Activated CD8-positive, alpha-beta memory T cell treated with anti-CD3 and anti-CD28 coated beads, Interleukin-2, amount 50 U/mL, for 48 hours (primary cell): ENCODE data around the gene TMEM129.
"Not testable (repeated sequence)": the region's sequence is repeated elsewhere in the genome, so short reads cannot be mapped to it uniquely, and the experiment has no call there.

Experiments
- DNase-seq: peaks from one replicate; pipeline ENCODE4 v3.0.0-alpha.2; 2020

Gene TMEM129

DNA sequence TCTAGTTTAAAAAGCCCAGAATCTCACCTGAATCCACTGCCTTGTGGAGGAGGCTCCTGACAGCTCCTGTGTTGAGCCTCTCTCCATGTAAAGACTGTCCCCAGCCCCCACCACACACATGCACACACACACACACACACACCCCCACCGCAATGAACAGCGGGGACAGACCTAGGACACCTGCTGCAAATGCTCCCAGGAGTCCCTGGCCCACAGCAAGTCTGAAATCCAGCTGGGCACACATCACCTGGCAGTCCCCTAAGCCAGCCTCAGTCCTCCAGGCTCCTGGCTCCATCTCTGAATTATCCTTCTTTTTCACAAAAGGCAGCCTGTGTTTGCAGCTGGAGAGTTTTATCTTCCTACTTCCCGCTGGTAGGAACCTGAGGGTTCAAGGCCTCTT, 30.4 kb downstream of the TMEM129 start:
- DNase-seq, result no peak

GRCh38 chr4:1686440-1687036, 34.6 kb downstream of the TMEM129 start:
- DNase-seq, result no peak

DNA sequence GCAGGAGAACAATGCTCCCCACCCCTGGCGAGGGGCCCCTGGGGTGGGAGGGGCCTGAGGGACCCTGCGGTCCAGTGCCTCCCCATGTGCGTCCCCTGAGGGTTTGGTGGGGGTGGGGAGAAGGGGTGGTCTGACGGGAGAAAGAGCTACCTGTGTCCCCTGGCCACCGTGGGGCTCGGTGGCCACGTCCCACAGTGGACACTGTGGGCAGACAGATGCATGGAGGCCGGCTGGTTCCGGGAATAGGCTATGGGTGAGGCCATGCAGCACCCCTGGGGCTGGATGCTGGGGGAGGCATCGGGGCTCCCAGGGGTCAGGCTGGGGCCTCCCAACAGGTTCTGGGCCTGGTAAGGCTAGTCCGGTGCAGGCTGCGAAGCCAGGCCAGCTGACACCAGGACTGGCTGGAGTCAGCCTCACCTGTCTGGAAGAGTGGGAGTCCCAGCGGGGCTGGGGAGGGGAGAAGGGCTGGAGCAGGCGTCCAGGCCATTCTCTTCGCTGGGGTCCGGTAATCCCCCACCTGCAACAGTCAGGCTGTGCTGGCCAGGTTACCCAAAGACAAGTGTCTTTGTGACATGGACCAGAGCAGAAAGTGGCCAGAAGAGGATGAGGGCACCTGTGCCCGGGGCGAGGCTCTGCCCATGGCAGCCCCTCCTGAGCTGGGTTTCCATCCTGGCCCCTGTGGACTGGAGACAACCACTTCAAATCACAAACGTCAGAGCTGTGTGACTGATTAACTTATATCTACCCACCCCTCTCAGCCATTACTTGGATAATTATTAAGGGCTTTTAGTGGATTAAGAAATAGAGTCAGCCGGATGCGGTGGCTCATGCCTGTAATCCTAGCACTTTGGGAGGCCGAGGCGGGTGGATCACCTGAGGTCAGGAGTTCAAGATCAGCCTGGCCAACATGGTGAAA, 35.6 kb downstream of the TMEM129 start:
- DNase-seq, result no peak

- DNase-seq, result peak; percentile 99
Observed at GRCh38 chr4:1684506-1685234, 36.5 kb downstream of the TMEM129 start.

GRCh38 chr4:1683736-1684505, 37.2 kb downstream of the TMEM129 start, which contains the start of gene FAM53A:
FAM53A (minus strand) TSS chr4:1684313; CDS start chr4:1668741, 15,572 bp downstream.
- peak; percentile 75 for DNase-seq

- DNase-seq, result no peak
Observed at GRCh38 chr4:1683261-1683735, 37.8 kb downstream of the TMEM129 start.

- DNase-seq, result no peak
Observed at GRCh38 chr4:1682860-1683259, 38.3 kb downstream of the TMEM129 start.

DNA sequence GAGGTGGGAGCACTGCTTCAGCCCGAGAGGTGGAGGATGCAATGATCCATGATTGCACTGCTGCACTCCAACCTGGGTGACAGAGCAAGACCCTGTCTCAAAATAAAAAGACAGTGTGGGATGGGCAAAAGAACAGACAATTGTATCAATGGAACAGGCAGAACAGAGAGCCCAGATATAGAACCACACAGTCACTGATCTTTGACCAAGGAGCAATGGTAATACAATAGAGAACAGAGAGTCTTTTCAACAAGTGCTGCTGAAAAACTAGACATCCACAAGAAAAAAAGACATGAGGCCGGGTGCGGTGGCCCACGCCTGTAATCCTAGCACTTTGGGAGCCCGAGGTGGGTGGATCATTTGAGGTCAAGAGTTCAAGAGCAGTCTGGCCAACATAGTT, 42.9 kb downstream of the TMEM129 start:
- no peak for DNase-seq

GRCh38 chr4:1676605-1677525, 44.3 kb downstream of the TMEM129 start:
- no peak for DNase-seq

DNA sequence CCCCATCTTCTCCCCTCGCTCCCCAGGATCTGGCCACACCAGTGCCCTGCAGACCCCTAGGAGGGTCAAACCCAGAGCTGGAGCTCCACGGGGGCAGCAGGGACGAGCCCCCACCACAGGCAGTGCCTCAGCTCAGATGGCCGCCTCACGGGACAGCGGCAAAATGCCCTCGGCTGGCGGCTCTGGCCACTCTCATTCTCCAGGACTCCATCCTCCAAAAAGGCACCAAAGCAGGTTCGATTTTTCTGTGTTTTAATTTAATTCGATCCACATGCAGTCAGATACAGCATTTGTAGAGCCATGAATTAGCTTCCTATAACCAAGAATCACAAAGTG, 45.4 kb downstream of the TMEM129 start:
- no peak for DNase-seq

GRCh38 chr4:1675136-1675801, 45.9 kb downstream of the TMEM129 start:
- DNase-seq, result no peak

DNA sequence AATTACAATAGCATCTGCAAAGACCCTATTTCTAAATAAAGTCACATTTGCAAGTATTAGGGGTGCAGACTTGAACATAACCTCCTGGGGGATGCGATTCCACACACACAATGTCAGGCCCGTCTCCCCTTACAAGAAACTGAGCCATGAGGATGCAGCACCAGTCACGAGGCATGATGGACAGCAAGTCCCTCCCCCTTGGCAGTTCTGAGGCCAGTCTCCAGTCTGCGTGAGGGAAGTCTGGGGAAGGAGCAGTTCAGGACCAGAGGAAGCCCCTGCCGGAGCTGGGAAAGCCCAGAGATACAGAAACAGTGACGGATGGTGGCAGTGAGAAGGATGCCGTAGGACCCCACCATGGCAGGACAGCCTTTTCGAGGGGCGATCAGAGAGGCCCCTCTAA, 46.4 kb downstream of the TMEM129 start:
- DNase-seq, result no peak

- no peak for DNase-seq
Observed at GRCh38 chr4:1673671-1674070, 47.5 kb downstream of the TMEM129 start.

DNA sequence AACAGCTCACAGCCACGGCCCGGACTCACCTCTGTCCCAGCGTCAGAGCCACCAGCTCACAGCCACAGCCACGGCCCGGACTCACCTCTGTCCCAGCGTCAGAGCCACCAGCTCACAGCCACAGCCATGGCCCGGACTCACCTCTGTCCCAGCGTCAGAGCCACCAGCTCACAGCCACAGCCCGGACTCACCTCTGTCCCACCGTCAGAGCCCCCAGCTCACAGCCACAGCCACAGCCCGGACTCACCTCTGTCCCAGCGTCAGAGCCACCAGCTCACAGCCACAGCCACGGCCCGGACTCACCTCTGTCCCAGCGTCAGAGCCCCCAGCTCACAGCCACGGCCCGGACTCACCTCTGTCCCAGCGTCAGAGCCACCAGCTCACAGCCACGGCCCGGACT, 50.1 kb downstream of the TMEM129 start:
- DNase-seq, result not testable (repeated sequence)

DNA sequence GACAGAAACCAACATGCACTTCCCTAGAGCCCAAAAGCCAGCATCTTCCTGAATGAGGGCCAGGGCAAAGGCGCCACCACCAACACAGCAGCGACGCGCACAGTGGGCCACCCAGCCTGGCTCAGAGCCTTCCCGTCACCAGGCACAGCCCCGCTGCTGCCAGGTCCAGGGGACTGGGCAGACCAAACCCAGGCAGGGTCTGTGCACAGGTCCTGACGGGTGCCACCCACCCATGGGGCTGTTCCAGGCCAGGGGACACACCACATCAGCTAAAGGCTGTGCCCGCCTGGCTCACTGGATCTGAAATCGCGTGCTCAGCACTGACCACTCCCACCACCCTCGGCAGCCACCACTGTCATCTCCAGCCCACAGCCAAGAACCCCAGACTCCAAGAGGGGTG, 50.8 kb downstream of the TMEM129 start:
- no peak for DNase-seq

GRCh38 chr4:1669850-1670249, 51.3 kb downstream of the TMEM129 start:
- no peak for DNase-seq

DNA sequence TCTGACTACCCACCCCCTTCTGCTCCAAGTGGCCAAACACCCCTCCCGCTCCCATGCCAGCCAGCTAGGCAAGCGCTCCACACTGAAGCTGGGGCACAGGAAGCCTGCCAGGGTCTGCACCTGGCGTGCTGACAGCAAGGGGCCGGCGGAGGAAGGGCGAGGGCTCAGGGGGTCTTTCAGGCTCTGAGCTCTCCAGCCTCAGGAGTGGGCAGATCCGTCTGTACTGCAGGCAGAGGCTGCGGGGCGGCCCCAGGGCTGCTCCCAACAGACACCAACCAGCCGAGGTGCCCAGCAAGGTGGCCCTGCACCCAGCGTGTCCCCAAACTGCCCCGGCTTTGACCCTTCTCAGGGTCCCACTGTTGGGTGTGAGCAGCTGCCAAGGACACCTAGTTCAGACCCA, 51.9 kb downstream of the TMEM129 start:
- DNase-seq, result no peak

- DNase-seq, result no peak
Observed at GRCh38 chr4:1668488-1668840, 52.7 kb downstream of the TMEM129 start.

DNA sequence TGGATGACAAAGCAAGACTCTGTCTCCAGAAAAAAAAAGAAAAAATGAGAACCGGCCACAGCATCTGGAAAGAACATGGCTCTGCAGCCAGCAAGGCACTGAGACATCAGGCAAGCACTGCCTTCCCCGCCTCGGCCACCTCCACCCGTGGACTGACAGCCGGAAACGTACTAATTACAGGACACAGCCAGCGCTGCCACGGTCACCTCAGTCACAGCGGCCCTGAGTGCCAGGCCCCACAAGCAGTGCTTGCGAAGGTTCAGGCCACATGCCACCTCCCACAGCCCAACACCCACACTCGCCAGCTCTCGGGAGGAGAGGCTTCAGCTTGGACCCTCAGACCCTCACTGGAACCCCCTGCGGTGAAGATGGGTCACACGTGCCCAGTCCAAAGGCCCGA, 53.9 kb downstream of the TMEM129 start:
- no peak for DNase-seq

GRCh38 chr4:1666391-1666790, 54.7 kb downstream of the TMEM129 start:
- DNase-seq, result no peak
